Testis (tissue), 2 donors: Measurements from ENCODE around the gene YBX2.

ENCODE experiments used
- CTCF ChIP-seq, 3 experiments: fragments of 450-650 bp in 2 of 3; fragments of 200-600 bp in 1 of 3; sonication (generic) in 1 of 3; IDR thresholded peaks; one replicate each; pipeline ENCODE4 v1.5.1; 2016 to 2019; ENCODE audit warnings: antibody characterized with exemption in 3 of 3, mild to moderate bottlenecking in 2 of 3, moderate library complexity in 1 of 3
- POLR2A ChIP-seq: fragments of 450-650 bp; IDR thresholded peaks from one replicate; pipeline ENCODE4 v1.6.1; 2017; ENCODE audit warnings: antibody characterized with exemption, mild to moderate bottlenecking, moderate library complexity

DNA sequence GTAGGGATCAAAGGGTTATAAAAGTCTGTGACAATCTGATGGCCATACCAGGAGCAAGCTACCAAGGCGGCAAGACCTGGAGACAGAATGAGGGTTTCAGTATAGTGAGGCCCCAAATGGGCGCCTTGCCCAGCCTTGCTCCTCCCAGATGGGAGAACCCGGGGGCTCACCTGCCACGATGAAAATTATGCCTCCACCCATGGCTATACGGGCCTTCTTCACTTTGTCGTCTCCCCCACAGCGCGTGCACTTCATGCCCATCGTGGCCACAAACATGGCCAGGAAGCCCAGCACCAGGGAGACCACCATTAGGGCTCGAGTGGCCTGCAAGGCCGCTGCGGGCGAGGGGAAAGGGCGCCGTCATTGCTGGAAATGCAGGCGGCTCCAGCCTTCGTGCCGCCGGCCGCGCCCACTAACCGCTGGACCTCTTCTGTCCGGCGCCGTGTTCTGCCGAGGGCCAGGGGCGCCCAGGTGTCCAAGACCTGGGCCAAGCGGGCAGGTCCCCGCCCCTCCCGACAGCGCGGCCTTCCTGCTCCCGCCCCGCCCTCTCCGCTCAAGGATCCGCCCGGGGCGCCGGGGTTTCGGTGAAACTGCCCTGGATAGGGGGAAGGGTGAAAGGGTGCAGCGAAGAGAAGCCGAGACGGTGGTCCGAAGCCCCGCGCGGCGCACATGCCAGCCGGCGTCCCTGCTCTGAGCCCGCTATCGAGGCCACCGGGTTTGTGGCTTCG is 33.6 kb downstream of the YBX2 start:
- TF ChIP-seq CTCF (IDR thresholded peaks at IDR 0.05) (no peak), POLR2A (no peak)
